CD4-positive, alpha-beta T cell treated with Interleukin-21 for 1 hour (primary cell): Measurements from ENCODE around the gene MBD5.

Experiments
- DNase-seq: peaks from one replicate; pipeline ENCODE4 v3.0.0-alpha.2; 2020

The MBD5 gene

DNA sequence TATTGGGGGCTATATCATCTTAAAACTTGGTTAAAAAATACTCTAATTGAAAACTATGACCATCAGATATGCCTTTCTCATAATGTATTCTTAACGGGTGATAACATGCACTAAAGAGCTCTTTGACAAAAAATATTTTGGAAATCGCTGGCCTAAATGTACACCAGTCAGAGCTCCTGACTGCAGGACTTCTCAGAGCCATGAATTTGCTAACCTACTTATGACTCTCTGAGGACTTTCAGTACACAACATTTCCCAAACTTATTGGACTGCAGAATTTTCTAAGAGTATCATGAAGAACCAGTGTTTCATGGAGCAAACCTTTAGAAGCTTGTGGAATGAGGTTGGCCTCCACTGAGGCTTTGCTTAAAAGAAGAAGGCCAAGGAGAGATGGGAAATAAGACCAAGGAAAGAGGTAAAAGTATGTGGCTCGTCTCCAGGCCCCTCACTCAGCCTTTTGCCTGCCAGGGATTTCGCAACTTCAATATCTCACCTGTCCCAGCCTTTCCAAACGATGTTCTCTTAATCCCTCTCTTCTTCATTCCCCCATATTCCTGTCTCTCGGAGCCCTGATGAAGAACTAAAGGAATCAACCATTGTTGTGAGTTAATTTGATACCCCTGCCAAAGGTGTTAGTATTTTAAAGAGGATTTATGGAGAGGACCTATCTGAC is 534.9 kb downstream of the MBD5 start:
- DNase-seq: no peak

DNA sequence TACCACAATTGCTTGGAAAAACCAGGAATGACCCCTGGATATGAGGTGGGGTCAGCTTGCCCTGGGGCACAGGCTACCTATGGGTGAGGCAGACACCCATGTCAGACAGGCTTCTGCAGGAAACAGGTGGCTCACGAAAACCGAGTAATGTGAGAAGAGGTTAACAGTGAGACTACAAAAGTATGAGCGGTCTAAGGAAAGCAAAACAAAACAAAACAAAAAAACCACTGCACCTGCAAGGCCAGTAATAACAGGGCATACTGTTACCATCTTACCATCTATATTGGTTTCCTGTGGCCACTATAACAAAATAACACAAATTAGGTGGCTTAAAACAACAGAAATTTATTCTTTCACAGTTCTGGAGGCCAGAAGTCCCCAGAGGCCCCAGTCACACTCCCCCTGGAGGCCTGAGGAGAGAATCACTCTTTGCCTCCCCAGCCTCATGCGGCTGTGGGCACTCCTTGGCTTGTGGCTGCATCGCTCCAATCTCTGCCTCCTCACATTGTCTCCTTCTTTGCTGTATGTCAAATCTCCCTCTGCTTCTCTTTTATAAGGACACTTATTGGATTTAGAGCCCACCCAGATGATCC is 537.0 kb downstream of the MBD5 start:
- DNase-seq: no peak

DNA sequence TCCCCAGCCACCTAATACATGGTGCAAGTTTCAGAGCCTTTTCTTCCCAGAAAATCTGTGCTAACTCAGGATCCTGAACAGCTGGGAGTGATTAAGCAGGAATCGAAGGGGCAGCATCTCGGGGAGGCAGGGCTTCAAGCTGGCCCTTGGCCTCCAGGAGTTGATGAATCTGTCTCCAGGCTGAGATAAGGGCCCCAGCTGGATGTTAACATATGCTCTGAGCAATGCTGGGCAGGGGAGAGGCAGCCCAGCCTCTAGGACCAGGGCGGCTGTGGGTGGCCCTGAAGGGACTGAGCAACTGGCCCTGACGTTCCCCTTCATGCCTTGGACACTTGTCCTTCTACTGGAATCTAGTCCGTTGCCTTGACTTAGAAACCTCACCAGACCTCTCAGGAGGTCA is 539.6 kb downstream of the MBD5 start:
- DNase-seq: no peak

DNA sequence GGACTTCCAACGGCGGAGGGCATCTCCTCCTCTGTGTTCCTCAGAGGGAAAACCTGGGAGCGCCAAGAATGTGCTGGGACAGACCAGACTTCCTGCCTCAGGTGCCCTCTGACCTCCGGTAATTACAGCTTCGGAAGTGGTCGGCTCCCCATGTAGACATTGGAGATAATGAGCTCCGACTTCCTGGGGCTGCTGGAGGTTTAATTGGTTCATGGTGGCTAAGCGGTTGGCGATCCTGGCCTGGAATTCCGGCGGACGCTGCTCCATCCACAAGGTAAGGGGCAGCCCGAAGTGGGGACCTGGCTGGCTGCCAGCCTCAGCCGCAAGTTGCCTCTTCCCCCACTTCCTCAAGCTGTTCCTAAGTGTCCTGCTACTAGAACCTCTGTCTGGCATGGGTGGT is 540.5 kb downstream of the MBD5 start:
- no peak for DNase-seq

DNA sequence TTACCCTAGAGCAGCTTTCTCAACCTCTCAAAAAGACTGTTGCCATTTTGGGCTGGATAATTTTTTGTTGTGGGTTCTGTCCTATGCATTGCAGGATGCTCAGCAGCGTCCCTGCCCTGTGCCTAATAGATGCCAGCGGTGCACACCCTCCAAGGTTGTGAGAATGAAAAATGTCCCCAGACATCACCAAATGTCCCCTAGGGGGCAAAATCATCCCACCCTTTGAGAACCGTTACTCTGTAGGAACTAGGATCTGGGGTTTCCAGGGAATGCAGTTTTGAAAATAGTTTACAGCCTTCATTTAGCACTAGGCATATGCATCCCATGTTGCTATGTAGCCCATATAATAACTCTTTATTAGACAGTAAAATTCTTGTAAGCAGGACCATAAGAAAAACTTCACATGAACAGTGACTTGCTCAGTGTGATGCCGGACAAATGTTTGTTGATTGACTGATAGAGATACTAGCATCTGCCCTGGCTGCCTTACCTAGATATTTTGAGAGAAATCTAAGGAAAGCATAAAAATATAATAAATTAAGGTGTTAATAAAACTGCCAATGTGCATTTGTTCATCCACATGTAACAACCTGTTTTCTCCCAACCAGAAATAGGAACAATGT is 544.5 kb downstream of the MBD5 start:
- no peak for DNase-seq
